Erythroblast (primary cell): ENCODE data around the gene RCAN2.

ENCODE experiments used
- GATA1 ChIP-seq: IDR thresholded peaks from 2 replicates; pipeline ENCODE4 v1.6.1; 2011; ENCODE audit warnings: low read depth, mild to moderate bottlenecking, control low read depth, low read length, moderate library complexity
- POLR2A ChIP-seq: IDR thresholded peaks from 2 replicates; pipeline ENCODE4 v1.6.1; 2011; ENCODE audit warnings: mild to moderate bottlenecking, low read length

DNA sequence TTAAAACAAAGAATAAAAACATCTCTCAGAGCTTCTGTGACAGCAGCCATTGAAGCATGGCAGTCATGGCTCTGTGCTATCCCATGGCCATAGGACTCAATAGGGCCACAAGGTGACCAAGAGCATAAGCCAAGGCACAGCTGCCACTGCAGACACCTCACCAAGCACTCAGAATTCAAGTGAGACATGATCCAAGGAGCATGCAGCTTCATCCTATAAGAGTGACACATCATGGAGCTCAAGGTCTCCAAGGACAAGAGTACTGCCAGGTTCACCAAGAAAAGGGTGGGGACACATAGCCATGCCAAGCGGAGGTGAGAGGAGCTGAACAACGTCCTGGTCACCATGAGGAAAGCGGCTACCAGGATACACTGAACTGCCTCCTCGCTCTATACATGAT, 53.0 kb downstream of the RCAN2 start:
- TF ChIP-seq POLR2A (no peak), GATA1 (no peak)
